T1000 (cell line): ENCODE data around the gene EFCAB13.
"Not testable (repeated sequence)": the region's sequence is repeated elsewhere in the genome, so short reads cannot be mapped to it uniquely, and the experiment has no call there.

Experiments
- DNase-seq: peaks from one replicate; lab custom pipeline; 2025; ENCODE audit warnings: mixed read lengths; lab: John Stamatoyannopoulos, UW

The EFCAB13 gene

DNA sequence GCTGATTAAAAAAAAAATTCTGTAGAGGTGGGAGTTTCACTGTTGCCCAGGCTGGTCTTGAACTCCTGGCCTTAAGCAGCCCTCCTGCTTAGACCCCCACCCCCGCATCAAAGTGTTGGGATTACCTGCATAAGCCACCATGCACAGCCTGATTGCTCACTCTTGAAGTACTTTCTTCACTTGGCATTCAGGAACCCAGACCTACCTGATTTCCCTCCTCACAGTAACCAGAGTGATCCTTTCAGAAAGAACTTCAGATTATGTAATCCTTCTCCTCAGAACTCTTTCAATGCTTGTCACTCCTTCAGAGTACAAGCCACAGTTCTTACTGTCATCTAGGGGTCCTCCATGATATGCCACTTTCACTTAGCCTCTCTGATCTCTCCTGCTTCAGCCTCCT lies 1.4 kb downstream of the EFCAB13 start:
- no peak for DNase-seq

- no peak for DNase-seq
These were observed 6.8 kb downstream of the EFCAB13 start for GRCh38 chr17:47330548-47330947.

- no peak for DNase-seq
These were observed 8.5 kb downstream of the EFCAB13 start for GRCh38 chr17:47332287-47332686.

DNA sequence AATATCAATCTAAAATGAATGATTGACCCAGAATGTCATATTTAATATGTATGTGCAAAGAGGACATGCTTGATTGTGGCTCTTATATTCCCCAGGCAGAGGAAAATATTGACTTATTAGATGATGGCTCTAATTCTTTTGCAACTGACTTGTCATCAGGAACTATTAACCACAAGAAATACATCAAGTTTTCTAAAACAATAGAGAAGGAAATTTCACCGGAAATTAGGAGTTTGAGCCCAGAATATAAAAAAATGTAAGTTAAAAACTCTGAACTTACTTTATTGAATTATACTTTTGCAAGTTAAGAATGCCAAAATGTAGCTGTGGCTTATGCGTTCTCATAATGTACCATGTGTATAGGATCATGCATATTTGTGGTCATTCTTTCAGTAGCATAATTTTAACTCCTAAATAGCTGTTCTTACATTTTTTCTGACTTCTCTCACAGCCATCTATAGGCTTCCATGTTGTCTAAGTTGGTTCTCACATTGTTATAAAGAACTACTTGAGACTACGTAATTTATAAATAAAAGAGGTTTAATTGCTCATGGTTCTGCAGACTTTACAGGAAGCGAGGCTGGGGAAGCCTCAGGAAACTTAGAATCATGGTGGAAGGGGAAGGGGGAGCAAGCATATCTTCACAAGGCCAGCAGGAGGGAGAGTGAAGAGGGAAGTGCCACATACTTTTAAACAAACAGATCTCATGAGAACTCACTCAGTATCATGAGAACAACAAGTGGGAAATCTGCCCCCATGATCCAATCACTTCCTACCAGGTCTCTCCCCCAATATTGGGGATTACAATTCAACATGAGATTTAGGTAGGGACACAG lies 11.6 kb downstream of the EFCAB13 start:
- DNase-seq = no peak

GRCh38 chr17:47338026-47338425 lies 14.3 kb downstream of the EFCAB13 start:
- DNase-seq = no peak

DNA sequence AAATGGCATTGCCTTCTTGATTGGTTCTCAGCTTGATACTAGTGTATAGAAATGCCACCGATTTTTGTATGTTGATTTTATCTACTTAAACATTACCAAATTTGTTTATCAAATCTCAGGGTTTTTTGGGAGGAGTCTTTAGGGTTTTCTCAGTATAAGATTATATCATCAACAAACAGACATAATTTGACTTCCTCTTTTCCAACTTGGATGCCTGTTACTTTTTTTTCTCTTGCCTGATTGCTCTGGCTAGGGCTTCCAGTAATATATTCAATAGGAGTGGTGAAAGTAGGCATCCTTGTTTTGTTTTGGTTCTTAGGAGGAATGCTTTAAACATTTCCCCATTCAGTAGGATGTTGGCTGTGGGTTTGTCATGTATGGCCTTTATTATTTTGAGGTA lies 29.1 kb downstream of the EFCAB13 start:
- no peak for DNase-seq

DNA sequence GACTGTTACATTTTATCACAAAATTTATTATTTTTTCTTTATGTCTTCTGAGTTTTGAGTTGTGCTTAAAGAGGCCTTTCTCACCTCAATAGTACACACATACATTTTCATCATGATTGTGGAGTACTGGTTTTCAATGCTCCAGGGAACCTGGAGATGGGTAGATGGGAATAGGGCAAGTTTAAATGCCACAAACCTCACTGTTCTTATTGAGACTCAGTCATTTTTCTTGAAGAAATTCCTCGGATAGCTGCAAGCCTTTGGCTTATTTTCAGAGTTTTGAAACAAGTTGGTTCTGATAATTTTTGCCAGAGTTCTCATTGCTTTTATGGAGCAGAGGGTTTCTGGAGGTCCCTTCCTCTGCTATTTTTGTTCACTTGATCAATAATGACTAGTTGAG lies 34.9 kb downstream of the EFCAB13 start:
- no peak for DNase-seq

DNA sequence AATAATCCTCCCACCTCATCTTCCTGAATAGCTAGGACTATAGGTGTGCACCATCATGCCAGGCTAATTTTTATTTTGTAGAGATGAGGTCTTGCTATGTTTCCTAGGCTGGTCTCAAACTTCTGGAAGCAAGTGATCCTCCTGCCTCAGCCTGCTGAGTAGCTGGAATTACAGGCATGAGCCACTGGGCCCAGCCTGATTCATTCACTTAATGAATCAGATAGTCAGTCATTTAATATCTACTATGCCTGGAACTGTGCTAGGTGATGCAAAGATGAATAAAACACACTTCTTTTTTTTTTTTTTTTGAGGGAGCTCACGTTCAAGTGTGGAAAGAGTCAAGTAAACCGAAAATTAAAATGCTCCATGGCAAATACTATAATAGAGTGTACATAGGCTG lies 39.4 kb downstream of the EFCAB13 start:
- DNase-seq = no peak

DNA sequence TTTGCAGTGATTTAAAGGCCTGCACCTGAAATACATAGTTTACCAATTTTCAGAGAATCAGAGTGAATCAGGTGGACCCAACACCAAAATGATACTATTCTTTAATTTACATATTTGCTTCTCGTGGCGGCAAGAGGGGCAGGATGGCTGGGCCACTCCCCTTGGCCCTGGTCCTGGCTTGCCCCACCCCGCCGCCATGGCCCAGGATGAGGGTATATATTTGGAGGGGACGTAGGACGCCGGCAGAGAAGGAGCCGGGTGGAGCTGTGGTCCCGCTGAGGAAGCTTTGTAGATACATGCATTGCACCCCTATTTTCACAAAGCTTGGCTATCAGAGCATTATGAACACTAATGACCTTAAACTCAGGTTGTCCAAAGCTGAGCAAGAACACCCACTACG lies 43.5 kb downstream of the EFCAB13 start:
- DNase-seq = no peak

DNA sequence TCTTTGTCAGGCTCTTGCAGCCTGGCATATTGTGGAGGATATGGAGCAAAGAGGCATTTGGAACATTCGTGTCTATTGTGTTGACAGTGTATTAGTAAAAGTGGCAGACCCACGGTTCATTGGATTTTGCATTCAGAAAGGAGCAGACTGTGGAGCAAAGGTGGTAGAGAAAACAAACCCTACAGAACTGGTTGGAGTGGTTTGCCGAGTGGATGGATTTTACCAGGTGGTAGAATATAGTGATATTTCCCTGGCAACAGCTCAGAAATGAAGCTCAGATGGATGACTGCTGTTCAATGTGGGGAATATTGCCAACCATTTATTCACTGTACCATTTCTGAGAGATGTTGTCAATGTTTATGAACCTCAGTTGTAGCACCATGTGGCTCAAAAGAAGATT lies 44.5 kb downstream of the EFCAB13 start:
- DNase-seq = no peak

GRCh38 chr17:47370899-47371298 lies 47.1 kb downstream of the EFCAB13 start:
- not testable (repeated sequence) for DNase-seq

DNA sequence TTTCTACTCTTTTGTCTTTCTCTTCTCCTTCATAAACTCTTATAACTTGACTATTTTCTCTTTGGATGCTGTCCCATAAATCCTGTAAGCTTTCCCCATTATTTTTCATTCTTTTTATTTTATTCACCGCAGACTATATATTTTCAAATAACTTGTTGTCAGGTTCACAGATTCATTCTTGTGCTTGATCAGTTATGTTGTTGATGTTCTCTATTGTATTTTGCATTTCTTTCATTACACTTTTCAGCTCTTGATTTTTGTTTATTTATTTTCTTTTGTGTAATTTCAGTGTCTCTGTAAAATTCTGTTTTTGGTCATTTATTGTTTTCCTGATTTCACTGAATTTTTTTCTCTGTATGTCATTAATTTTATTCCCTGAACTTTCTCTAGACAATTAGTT lies 49.2 kb downstream of the EFCAB13 start:
- no peak for DNase-seq

DNA sequence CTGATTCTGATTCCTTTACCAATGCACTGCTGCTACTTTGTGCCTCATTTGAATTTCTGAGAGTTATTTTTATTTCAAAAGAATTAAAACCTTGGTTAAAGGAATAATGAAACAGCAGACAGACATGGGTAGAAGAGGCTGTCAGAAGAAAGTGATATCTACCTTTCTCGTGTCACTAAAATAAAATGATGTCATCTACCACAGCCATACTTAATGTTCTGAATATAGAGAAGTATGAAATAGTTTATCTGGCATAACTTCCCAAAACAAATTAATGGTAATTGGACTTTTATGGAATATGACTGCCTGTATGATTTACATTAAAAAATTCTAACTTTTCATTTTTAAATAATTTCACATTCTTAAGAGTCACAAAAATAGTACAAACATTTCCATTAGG lies 52.5 kb downstream of the EFCAB13 start:
- no peak for DNase-seq

DNA sequence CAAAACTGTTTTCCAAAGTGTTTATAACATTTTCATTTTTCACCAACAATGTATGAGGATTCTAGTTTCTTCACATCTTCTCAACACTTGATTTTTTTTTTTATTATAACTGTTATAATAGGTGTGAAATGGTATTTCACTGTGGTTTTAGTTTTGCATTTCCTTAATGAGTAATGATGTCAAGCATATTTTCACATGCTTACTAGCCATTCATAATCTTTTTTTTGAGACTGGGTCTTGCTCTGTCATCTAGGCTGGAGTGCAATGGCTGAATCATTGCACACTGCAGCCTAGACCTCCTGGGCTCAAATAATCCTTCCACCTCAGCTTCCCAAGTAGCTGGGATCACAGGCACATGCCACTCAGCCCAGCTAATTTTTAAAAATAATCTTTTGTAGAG lies 65.1 kb downstream of the EFCAB13 start:
- no peak for DNase-seq

DNA sequence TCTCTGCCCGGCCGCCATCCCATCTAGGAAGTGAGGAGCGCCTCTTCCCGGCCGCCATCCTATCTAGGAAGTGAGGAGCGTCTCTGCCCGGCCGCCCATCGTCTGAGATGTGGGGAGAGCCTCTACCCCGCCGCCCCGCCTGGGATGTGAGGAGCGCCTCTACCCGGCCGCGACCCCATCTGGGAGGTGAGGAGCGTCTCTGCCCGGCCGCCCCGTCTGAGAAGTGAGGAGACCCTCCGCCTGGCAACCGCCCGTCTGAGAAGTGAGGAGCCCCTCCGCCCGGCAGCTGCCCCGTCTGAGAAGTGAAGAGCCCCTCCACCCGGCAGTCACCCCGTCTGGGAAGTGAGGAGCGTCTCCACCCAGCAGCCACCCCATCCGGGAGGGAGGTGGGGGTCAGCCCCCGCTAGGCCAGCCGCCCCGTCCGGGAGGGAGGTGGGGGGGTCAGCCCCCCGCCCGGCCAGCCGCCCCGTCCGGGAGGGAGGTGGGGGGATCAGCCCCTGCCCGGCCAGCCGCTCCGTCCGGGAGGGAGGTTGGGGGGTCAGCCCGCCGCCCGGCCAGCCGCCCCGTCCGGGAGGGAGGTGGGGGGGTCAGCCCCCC lies 73.9 kb downstream of the EFCAB13 start:
- DNase-seq = not testable (repeated sequence)

- no peak for DNase-seq
These were observed 76.6 kb downstream of the EFCAB13 start for GRCh38 chr17:47400333-47400732.

DNA sequence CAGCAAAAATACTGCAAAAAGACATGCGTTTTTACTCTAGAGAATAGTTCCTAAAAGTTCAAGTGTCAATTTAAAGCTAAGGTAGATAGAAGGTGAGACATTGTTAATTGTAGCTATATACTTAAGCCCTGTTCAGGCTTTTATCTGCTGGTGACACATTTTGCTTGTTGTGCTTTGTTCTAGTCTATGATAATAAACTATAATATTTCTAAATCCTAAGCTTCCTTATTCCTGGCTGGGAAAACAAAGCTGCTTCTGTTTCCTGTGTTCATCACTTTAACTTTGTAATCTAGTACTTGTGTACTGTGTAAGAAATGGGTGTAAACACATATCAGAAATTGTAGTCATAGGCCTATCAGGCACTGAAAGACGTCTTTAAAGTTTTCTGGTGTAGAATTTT lies 77.3 kb downstream of the EFCAB13 start:
- no peak for DNase-seq

GRCh38 chr17:47404006-47404405 lies 80.3 kb downstream of the EFCAB13 start:
- no peak for DNase-seq

DNA sequence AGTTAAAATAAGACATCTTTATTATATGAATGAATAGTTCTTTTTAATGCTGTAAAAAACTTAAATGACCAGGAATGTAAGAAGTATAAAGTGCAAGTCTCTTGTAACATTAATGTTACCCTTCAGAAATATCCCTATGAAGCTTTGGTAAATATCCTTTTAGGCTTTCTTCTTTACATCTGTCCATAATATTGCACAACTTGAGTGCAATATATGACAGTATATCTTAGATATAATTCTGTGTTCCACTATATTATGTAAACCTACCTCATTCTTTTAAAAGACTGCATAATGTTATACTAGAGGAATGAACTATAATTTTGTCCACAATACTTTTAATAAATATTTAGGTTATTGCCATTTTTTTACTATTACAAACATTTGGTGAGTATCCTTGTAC lies 81.1 kb downstream of the EFCAB13 start:
- no peak for DNase-seq

GRCh38 chr17:47413872-47414271 lies 90.1 kb downstream of the EFCAB13 start:
- no peak for DNase-seq

GRCh38 chr17:47414612-47415011 lies 90.9 kb downstream of the EFCAB13 start:
- DNase-seq = no peak

GRCh38 chr17:47423406-47424295 lies 99.9 kb downstream of the EFCAB13 start:
- no peak for DNase-seq

DNA sequence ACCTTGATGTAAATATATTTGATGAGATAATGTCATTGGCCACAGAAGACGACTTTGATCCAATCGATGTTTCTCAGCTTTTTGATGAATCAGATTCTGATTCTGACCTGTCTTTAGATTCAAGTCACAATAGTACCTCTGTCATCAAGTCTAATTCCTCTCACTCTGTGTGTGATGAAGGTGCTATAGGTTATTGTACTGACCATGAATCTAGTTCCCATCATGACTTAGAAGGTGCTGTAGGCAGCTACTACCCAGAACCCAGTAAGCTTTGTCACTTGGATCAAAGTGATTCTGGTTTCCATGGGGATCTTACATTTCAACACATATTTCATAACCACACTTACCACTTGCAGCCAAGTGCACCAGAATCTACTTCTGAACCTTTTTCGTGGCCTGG lies 101.5 kb downstream of the EFCAB13 start:
- DNase-seq = not testable (repeated sequence)
